Neural cell (in vitro differentiated cells): ENCODE data around the gene CEP162.

Experiments used
- CTCF ChIP-seq: fragments of 450-650 bp; IDR thresholded peaks from 2 replicates; pipeline ENCODE4 v1.5.1; 2014; ENCODE audit warnings: antibody characterized with exemption, mild to moderate bottlenecking, moderate library complexity; ENCODE audit not compliant: poor library complexity, severe bottlenecking
- EZH2 ChIP-seq: fragments of 200-600, 300-800 bp; shearing (Covaris generic), sonication (generic); IDR thresholded peaks from 2 replicates; pipeline ENCODE4 v1.6.1; 2014; ENCODE audit warnings: antibody characterized with exemption, low read length, borderline replicate concordance, mild to moderate bottlenecking; ENCODE audit not compliant: insufficient read depth, poor library complexity, severe bottlenecking
- MXI1 ChIP-seq: fragments of 450-650 bp; conservative IDR thresholded peaks from 2 replicates; pipeline ENCODE4 v1.6.1; 2014; ENCODE audit warnings: antibody characterized with exemption, mild to moderate bottlenecking; ENCODE audit not compliant: poor library complexity, severe bottlenecking
- POLR2AphosphoS5 ChIP-seq: IDR thresholded peaks from 2 replicates; pipeline ENCODE4 v1.6.1; 2012

GRCh38 chr6:84136364-84137050, 90.9 kb downstream of the CEP162 start:
- TF ChIP-seq CTCF (no peak), POLR2AphosphoS5 (no peak), MXI1 (no peak), EZH2 (no peak)
